Activated T-cell treated with anti-CD3 and anti-CD28 coated beads for 4 hours (primary cell): ENCODE results near the gene SH3GL2.

ENCODE experiments used
- DNase-seq: peaks from one replicate; pipeline ENCODE4 v3.0.0-alpha.2; 2020

SH3GL2 gene

DNA sequence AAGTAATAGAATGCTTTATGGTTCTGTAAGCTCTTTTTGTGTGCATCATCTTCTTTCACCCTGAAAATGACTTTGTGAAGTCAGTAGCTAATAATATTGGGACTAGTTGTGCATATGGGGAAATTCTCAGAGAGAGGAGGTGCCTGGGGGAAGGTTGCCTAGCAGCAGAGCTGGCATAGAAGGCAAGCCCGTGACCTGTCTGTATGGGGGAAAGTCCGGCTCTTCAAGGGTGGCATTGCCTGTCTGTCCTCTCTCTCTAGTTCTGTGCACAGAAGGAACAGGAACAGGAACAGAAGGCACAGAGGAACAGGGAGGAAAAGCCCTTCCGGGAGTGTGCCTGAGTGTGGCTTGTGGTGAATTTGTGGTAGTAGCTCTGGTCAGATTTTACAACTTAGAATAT is 33.1 kb downstream of the SH3GL2 start:
- DNase-seq: no peak

DNA sequence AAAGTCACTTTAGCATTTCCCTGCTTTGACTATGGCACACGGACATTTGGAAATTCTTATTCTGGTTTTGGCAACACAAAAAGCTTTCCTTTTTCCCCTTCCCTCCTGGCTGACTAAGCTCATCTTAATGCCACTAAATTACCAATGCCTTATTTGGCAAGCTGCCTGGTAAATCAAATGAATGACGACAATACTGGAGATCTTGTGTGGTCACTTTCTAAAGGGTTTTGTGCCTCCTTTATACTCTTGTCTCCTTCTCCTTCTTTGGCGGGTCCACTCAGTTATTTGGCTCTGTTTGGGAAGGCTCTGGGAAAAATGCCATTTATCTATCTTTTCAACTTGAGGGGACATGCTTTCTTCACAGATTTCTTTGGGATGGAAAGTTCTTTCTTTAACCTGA is 34.9 kb downstream of the SH3GL2 start:
- DNase-seq: no peak

DNA sequence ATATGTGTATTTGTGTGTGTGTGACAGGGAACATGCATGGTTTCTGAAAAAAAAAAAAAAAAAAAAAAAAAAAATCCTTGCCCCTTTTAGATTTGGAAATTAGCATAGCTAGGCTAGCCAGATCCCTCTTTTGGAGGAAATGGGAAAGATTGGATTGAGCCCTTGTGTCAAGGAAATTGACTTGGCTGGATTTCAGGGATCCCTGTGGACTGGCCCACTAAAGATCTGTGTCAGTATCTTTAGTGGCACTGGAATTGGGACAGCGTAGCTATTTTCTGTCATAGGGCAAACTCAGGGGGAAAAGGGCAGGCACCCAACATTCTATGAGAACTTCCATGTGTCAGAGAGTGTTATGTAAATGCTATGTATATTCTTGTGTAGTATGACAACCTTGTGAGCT is 35.4 kb downstream of the SH3GL2 start:
- no peak for DNase-seq

- no peak for DNase-seq
These were observed 36.0 kb downstream of the SH3GL2 start for GRCh38 chr9:17614903-17615302.

GRCh38 chr9:17622141-17622540 is 43.3 kb downstream of the SH3GL2 start:
- no peak for DNase-seq

GRCh38 chr9:17622749-17623148 is 43.9 kb downstream of the SH3GL2 start:
- DNase-seq: no peak

- no peak for DNase-seq
These were observed 45.1 kb downstream of the SH3GL2 start for GRCh38 chr9:17623965-17624364.

DNA sequence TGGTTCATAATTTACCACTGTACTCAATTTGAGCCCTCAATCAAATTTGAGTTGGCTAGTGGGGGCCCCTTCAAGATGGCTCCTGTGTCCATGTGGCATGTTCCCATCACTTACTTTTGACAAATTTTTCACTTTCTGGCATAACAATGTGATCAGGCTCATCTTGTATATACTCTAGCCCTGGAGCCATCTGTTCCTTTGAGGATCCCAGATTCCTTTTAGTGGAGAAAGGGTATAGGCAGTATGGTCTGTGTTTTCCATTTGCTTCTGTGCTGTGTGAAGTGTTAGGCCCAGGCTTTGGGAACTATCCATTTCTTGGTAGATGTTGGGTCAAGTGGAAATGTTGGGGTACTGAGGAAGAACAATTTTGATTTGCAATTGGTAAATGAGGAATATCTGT is 45.7 kb downstream of the SH3GL2 start:
- no peak for DNase-seq

DNA sequence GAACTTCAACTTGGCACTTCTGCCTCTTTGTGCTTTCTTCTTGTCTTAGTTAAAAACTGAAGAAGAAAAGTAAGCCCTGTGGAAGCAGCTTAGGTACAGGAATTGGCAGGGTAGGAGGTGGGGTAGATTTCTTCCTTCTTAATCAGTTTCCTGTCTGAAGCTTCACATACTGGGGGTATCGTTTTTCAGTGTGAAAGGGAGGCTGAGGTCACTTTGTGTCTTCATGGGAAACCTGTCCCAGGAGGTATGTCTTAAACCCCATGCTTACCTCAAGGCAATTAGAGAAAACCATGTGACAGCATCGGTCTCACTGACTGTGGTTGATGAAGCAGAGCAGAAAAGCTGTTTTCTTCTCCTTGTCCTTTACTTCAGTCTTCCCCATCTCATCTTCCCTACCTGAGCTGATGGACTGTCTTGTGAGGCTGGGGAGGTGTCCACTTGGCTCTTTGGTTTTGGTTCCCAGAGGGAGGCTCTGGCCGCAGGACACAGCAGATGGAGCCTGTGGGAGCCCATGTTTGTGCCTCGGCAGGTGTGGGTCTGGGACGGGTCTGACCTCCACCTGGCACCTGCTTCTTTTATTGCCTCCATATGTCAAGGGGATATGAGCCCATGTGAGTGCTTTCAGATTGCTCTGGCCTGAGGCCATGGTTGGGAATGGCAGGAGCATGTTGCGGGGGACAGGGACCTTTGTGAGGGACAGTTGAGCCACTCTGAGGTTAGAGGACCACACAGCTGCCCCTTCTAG is 47.0 kb downstream of the SH3GL2 start:
- no peak for DNase-seq

DNA sequence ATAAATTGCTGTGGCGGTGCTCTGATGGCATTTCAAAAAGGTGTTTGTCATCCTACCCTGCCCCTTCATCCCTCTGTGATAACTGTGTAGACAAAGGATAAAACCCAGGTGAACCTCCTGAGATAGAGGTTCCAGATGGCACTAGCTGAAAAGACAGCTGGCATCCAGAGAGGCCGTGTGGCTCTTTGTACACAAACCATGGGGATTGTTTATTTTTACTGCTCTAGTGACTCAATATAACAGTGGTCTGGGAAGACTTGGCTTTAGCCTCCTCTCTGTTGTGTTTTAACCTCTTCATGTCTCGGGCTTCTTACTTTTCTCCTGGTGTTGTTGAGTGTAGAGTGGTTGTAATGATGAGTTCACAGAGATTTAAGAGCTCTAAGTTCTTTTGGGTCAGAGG is 48.8 kb downstream of the SH3GL2 start:
- DNase-seq: no peak

DNA sequence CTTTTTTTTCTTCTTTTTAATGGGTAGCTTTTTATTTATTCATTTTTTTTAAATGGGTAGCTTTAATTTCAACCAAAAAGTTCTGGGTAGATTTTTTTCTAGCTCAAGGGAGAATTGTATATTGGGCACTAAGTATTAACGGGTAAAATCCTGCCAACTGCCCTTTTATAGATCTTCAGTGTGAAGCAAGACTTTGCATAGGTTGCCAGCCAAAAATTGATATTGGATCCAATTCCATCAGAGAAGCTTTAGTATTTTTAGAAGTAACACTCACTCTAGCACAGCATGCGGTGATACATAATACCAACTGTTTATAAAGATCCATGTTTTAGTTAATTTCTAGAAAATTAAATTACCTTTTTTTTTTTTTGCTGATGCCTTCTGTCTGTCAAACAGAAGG is 49.8 kb downstream of the SH3GL2 start:
- DNase-seq: no peak

DNA sequence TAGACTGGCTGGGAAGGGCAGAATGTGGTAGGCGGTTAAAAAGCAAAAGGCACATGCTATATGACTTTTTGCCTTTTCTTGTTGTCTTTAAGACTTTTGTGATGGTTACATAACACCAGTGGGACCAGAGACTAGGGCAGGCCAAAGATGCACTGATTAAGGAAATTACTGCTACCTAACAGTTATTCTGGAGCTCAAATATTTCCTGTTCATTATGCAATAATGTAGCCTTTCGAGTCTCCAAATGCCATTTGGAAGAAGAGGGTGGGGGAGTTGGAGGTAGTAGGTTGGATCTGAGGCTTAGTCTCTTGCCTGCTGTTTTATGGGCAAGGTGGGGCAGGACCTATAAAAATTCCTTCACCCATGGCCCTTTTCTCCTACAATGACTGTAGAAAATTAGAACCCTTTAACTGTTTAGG is 51.7 kb downstream of the SH3GL2 start:
- no peak for DNase-seq

- DNase-seq: no peak
These were observed 52.5 kb downstream of the SH3GL2 start for GRCh38 chr9:17631396-17631795.

DNA sequence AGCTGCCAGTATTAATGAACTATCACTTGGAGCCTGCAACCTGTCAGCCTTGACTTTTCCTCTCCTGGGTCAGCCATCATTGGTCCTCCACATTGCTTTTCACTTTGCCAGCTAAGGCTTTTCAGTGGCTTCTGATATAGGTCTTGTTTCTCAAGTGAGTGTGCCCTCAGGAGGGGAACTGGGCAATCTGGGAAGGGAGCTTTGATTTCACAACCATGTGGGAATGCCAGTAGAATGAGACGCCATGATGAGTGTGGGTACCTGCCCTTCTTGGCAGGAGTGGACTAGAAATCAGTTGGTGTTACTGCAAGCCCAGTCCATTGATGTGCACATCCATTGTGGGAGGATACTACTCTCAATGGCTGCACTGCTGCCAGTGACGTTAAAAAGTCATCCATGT is 54.1 kb downstream of the SH3GL2 start:
- DNase-seq: no peak

- DNase-seq: no peak
These were observed 56.4 kb downstream of the SH3GL2 start for GRCh38 chr9:17635115-17635890.

DNA sequence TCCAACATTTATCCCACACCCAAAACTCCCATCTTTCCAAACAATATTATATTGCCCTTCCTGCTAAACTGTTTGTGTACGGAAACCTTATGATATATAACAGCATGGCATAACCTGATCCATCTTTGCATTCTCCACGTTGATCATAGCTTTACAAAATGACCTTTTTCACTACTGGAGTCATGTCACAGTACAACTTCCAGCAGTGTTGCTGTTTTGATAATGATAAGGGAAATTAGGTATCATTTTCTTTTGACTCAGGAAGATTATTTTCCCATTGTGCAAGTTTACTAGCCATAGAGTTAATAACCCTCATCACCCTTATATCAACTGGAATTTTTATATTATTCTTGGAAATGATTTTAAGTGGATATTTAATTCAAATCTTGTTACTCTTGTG is 57.5 kb downstream of the SH3GL2 start:
- DNase-seq: no peak

- DNase-seq: no peak
These were observed 58.0 kb downstream of the SH3GL2 start for GRCh38 chr9:17636821-17637220.

- DNase-seq: no peak
These were observed 58.4 kb downstream of the SH3GL2 start for GRCh38 chr9:17637229-17637628.

DNA sequence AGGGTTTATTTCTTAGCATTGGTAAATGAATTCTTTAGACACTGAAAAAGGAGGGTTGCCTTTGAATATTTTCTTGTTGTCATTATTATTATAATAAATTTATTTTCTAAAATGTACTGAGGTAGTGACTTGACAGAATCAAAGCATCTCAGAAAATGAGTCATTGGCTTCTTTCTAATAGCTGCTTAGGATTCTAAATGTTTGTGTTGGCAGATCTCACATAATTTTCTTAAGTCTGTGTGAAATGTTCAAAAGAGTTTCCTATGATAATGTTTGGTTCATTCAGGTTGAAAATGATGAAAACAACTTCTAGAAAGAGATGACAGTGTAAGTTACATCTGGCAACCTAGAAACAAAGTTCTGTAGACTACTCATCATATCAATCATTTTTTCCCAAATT is 69.7 kb downstream of the SH3GL2 start:
- DNase-seq: no peak

- DNase-seq: no peak
These were observed 72.9 kb downstream of the SH3GL2 start for GRCh38 chr9:17651725-17652124.

GRCh38 chr9:17653947-17654465 is 75.1 kb downstream of the SH3GL2 start:
- DNase-seq: no peak

DNA sequence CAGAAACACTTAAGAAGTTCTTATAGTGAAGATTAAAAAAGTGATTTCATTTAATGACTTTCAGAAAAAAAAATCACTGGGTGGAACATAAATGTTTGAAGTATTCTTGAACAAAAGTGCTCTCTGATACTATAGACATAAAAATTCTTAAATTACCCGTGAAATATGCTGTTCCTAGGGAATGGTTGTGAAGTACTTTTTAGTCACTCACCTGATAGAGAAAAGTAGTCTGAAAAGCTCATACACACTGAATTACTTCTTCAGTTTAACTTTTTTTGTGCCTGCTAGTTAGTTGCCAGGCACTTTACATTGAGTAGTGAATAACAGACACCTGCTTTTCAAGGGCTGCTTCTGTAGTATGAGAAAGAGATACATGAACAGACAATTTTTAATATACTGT is 78.0 kb downstream of the SH3GL2 start:
- no peak for DNase-seq

- DNase-seq: no peak
These were observed 79.4 kb downstream of the SH3GL2 start for GRCh38 chr9:17658237-17658636.

- no peak for DNase-seq
These were observed 81.3 kb downstream of the SH3GL2 start for GRCh38 chr9:17660158-17660557.
